GM12891 (cell line): Measurements from ENCODE around the gene ZCCHC17.
"Not testable (repeated sequence)": the region's sequence is repeated elsewhere in the genome, so short reads cannot be mapped to it uniquely, and the experiment has no call there.

Experiments used
- DNase-seq: peaks from one replicate; pipeline ENCODE4 v3.0.0; 2011; ENCODE audit warnings: low spot score; ENCODE audit not compliant: insufficient read length
- FAIRE-seq: peaks from 2 replicates; lab custom pipeline; 2011; peaks lifted over from hg19 to GRCh38; lab: Jason Lieb, UNC
- PAX5 ChIP-seq: IDR thresholded peaks from 2 replicates; pipeline ENCODE4 v1.6.1; 2011; ENCODE audit warnings: low read length, moderate library complexity, mild to moderate bottlenecking; ENCODE audit not compliant: insufficient read depth, severe bottlenecking
- POLR2A ChIP-seq: IDR thresholded peaks from 2 replicates; pipeline ENCODE4 v1.6.1; 2011; ENCODE audit warnings: low read depth, low read length, control low read depth
- POLR2AphosphoS5 ChIP-seq: IDR thresholded peaks from 2 replicates; pipeline ENCODE4 v1.6.1; 2011; ENCODE audit warnings: low read depth, low read length, control low read depth
- POU2F2 ChIP-seq: IDR thresholded peaks from 2 replicates; pipeline ENCODE4 v1.6.1; 2011; ENCODE audit warnings: low read depth, mild to moderate bottlenecking, control low read depth, low read length, moderate library complexity
- SPI1 ChIP-seq: IDR thresholded peaks from 2 replicates; pipeline ENCODE4 v1.6.1; 2011; ENCODE audit warnings: low read depth, low read length, control low read depth
- TAF1 ChIP-seq: IDR thresholded peaks from 2 replicates; pipeline ENCODE4 v1.6.1; 2011; ENCODE audit warnings: low read depth, low read length, control low read depth

Gene ZCCHC17

DNA sequence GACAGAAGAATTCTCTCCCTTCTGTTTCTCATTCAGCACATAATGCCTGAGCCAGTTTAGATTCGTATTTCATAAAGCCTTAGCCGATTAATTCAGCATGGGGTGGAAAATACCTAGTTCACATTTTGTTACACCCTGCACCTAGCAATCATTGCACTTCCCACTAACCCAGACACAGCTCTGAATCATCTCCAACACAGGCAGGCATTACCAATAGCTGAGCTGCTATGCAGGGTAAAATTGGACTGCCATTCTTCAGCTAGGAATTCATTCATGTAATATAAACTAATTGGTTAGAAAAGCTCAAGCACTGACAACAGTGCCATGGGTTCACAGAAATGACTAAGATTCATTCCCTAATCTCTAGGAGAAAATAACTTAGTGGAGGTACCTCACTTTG is 30.3 kb upstream of the ZCCHC17 start:
- FAIRE-seq (no peak), DNase-seq (no peak)
- no peak for TF ChIP-seq POU2F2
- no peak for TF ChIP-seq POLR2A
- no peak for TF ChIP-seq TAF1
- TF ChIP-seq SPI1 = no peak
- no peak for TF ChIP-seq POLR2AphosphoS5
- TF ChIP-seq PAX5 = no peak

DNA sequence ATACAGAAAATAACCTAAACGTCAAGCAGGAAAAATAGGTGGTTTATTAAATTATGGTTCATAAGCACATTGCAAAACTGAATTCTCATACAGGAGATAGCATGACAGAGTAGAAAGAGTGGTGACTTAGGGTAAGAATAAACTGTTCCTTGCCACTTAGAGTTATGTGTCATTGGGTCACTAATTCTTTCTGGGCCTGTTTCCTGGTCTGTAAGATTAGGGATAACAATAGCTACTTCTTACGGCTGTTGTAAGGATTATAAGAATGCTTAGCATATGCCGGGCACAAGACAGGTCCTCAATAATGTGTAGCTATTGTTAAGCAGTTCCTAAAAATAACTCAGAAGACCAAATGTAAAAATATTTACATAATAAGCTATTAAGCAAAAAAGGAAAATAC is 24.5 kb upstream of the ZCCHC17 start:
- TF ChIP-seq TAF1 (no peak), PAX5 (no peak), POU2F2 (no peak), POLR2A (no peak), POLR2AphosphoS5 (no peak), SPI1 (no peak)
- DNase-seq (no peak), FAIRE-seq (no peak)

DNA sequence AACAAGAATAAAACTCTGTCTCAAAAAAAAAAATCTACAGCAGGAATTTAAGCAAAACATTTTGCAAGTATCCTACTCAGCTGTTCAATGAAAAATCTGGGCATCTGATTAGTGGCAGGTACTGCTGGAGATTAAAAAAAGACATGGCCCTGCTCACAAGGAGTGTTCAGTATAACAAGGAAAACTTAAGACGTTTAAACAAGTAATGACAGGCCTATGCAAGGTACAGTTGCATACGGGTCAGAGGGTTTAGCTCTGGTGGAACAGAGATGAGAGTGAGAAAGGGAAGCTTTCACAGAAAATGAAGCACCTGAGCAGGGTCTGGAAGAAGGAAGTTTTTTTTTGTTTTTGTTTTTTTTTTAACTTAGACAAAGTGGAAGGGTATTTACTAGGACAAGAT is 23.2 kb upstream of the ZCCHC17 start:
- FAIRE-seq (no peak), DNase-seq (no peak)
- TF ChIP-seq POLR2AphosphoS5 (no peak), POU2F2 (no peak), SPI1 (no peak), PAX5 (no peak), TAF1 (no peak), POLR2A (no peak)

DNA sequence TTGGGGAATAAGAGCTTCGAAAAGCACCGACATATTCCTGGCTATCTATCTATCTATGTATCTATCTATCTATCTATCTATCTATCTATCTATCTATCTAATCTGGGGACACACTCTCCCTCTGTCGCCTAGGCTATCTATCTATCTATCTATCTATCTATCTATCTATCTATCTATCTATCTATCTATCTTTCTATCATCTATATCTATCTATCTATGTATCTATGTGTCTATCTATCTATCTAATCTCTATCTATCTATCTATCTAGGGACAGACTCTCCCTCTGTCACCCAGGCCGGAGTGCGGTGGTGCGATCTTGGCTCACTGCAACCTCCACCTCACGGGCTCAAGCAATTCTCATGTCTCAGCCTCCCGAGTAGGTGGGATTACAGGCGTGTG is 14.4 kb upstream of the ZCCHC17 start:
- FAIRE-seq, DNase-seq: not testable (repeated sequence)

DNA sequence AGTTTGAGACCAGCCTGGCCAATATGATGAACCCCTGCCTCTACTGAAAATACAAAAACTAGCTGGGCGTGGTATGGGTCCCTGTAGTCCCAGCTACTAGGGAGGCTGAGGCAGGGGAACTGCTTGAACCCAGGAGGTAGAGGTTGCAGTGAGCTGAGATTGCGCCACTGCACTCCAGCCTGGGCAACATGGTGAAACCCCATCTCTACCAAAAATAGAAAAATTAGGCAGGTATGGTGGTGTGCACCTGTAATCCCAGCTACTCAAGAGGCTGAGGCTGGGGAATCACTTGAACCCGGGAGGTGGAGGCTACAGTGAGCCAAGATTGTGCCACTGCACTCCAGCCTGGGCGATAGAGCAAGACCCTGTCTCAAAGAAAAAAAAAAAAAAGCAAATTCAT is 9.0 kb upstream of the ZCCHC17 start:
- DNase-seq, FAIRE-seq: not testable (repeated sequence)

DNA sequence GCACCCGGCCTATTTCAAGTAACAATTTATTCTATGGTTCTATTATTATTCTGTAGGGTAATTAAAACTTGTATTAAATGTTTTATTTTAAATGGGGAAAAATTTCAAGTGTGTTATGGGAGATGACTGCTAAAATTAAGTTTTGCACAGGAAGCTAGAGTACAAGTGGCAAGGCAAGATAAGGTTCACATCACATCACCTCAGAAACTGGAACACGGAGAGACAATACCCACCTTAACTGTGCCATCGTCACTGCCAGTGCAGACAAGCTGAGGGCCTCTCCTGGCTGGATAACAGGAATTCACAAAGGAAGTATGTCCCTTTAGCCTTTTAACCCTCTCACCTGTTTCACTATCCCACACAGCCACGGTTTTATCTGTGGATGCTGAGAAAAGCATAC is 7.8 kb upstream of the ZCCHC17 start:
- TF ChIP-seq POU2F2 (no peak), POLR2A (no peak), PAX5 (no peak), POLR2AphosphoS5 (no peak), SPI1 (no peak), TAF1 (no peak)
- FAIRE-seq = no peak
- no peak for DNase-seq

DNA sequence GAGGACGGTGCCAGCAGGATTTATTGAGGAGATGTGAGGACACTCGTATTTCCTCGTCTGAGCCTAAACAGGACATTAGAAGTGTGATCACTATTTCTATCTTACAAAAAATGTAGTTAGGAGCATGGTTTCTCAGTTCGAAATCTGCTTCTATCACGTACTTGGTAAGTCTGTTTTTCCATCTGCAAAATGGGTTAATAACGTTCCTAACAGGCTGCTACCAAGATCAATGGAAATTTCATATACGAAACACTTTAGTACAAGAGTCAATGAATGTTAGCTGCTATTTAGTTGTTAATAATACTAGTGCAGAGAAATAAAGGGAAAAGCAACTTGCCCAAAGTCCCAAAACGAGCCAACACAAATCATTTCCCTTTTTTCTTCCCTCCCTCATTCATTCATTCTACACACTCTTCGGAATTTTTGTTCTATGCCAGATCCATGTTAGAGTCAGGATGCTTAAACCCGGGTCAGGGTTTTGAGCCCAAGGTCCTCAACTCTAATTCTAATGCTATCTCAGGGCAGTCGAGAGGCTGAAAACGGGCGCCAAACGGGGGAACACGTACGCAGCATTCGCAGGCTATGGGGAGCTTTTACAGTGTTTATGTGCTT is 852 bp upstream of the ZCCHC17 start:
- DNase-seq = no peak
- no peak for FAIRE-seq
- no peak for TF ChIP-seq POU2F2

DNA sequence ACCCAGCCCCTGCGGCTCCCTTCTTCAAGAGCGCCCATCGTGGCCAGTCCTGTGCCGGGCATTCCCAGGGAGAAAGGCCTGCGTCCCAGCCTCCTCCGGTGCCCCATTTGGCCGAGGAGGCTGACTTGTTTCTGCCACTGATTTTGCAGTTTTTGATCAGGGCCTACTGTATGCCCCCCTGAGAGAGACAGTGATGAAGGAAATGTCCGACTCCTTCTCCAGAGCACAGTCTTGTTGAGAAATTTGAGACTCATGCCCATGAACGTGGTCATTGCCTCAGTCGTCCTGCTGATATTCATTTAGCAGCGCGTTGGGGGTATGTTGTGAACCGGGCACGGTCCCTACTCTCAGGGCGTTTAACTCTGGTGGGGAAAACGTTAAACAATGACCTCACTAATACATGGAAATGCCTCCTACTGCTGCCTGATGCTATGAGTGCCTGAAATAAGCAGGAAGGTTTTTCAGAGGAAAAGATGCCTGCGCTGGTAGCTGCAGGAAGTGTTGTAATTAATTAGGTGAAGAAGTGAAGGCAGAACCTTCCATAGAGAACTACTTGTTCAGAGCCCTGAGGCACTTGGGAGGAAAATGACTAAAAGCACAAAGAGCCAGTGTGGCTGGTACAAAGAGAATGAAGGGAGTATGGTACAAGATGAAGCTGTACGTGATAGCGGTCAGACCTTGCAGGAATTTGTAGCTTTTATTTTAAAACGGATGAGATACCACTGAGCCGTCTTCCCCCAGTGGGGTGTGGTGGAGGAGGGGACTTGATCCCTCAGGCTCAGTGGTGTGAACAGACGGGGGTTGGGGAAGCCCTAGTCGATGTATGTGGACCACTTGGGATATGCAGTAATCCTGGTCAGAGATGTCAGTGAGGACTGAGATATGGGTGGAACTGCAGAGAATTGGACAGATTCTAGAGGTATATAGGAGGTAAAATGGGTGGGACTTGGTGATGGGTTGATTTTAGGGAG is 730 bp downstream of the ZCCHC17 start:
- DNase-seq = no peak
- TF ChIP-seq POLR2A = no peak
- FAIRE-seq = no peak

DNA sequence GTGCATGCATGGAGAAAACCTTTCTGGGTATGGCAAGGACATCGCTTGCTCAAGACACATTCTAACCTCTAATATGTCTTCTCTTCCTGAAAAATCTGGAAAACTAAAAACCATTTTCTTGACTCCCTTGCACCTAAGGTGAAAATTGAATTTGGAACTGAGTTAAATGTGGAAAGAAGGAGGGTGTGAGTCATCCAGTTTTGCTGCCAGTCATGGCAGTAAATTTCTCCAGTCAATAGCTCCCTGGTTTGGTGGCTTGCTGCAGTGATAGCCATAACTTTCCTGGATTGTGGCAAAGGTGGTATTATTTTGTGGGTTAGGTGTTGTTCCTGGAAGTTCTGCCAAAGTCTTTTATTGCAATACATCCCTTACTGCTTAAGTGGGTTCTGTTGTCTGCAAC is 2.5 kb downstream of the ZCCHC17 start:
- no peak for TF ChIP-seq POLR2A
- TF ChIP-seq TAF1 = no peak
- no peak for TF ChIP-seq SPI1
- no peak for DNase-seq
- no peak for FAIRE-seq

DNA sequence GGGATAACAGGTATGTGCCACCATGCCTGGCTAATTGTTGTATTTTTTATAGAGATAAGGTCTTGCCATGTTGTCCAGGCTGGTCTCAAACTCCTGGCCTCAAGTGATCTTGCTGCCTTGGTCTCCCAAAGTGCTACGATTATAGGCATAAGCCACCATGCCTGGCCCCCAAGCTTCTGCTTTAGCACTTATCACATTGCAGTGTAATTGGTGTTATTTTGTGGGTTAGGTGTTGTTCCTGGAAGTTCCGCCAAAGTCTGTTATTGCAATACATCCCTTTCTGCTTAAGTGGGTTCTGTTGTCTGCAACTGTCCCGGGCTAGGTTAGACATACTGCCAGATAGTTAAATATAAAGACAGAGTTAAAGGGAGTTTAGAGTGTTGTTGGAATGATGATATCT is 3.4 kb downstream of the ZCCHC17 start:
- no peak for DNase-seq
- TF ChIP-seq POLR2AphosphoS5 (no peak), PAX5 (no peak), TAF1 (no peak), SPI1 (no peak), POU2F2 (no peak), POLR2A (no peak)
- no peak for FAIRE-seq
